NCI-H748 (cell line): ENCODE measurements around the gene CDH6.

Source experiments
- DNase-seq: peaks from one replicate; lab custom pipeline; 2025; ENCODE audit not compliant: unreplicated experiment; lab: John Stamatoyannopoulos, UW

The CDH6 gene

GRCh38 chr5:31365776-31366175 lies 172.3 kb downstream of the CDH6 start:
- DNase-seq = no peak

- no peak for DNase-seq
Measured at GRCh38 chr5:31366941-31367340, 173.5 kb downstream of the CDH6 start.

- no peak for DNase-seq
Measured at GRCh38 chr5:31372124-31372523, 178.6 kb downstream of the CDH6 start.

- DNase-seq = no peak
Measured at GRCh38 chr5:31375999-31376720, 182.7 kb downstream of the CDH6 start.

- no peak for DNase-seq
Measured at GRCh38 chr5:31377274-31377946, 183.9 kb downstream of the CDH6 start.

- no peak for DNase-seq
Measured at GRCh38 chr5:31378136-31378535, 184.7 kb downstream of the CDH6 start.
